ENCODE measurements around the gene TDG. TPM values are rescaled to one million over a fixed set of nuclear protein-coding genes. Genes with fewer than 3 reads are reported as not detected.

The TDG gene
- total and polyA plus RNA-seq, 2 experiments from 2014 or later, result 24.0 to 28.5 TPM

Other genes starting within 250 kb of the TDG start
- gene NT5DC3, start 124.6 kb upstream of the TDG start, total RNA-seq (2014; rRNA removed; shearing (Covaris generic)), result 4.3 and 5.2 TPM in 2 replicates
- gene NT5DC3, start 124.6 kb upstream of the TDG start, polyA plus RNA-seq (2016; fragmentation: Nextera tagmentation; extraction: Ambion mirVana), result 3.2 and 3.4 TPM in 2 replicates
- gene HSP90B1, start 35.5 kb upstream of the TDG start, total RNA-seq (2014; rRNA removed; shearing (Covaris generic)), result 477 and 555 TPM in 2 replicates
- 969 and 998 TPM in 2 replicates for gene HSP90B1, start 35.5 kb upstream of the TDG start, polyA plus RNA-seq (2016; fragmentation: Nextera tagmentation; extraction: Ambion mirVana)
- gene GLT8D2, start 84.3 kb downstream of the TDG start, total RNA-seq (2014; rRNA removed; shearing (Covaris generic)), result 58.6 and 63.2 TPM in 2 replicates
- gene GLT8D2, start 84.3 kb downstream of the TDG start, polyA plus RNA-seq (2016; fragmentation: Nextera tagmentation; extraction: Ambion mirVana), result 94.5 and 99.2 TPM in 2 replicates
- gene HCFC2, start 98.7 kb downstream of the TDG start, total RNA-seq (2014; rRNA removed; shearing (Covaris generic)), result 24.0 and 26.8 TPM in 2 replicates
- gene HCFC2, start 98.7 kb downstream of the TDG start, polyA plus RNA-seq (2016; fragmentation: Nextera tagmentation; extraction: Ambion mirVana), result 16.6 and 16.9 TPM in 2 replicates
- 31.5 and 42.2 TPM in 2 replicates for gene NFYB, start 172.3 kb downstream of the TDG start, total RNA-seq (2014; rRNA removed; shearing (Covaris generic))
- 35.0 and 37.1 TPM in 2 replicates for gene NFYB, start 172.3 kb downstream of the TDG start, polyA plus RNA-seq (2016; fragmentation: Nextera tagmentation; extraction: Ambion mirVana)
- gene TXNRD1, start 249.9 kb downstream of the TDG start, total RNA-seq (2014; rRNA removed; shearing (Covaris generic)), result 464 and 477 TPM in 2 replicates
- gene TXNRD1, start 249.9 kb downstream of the TDG start, polyA plus RNA-seq (2016; fragmentation: Nextera tagmentation; extraction: Ambion mirVana), result 255 and 258 TPM in 2 replicates